GM10847 (cell line): Measurements from ENCODE around the gene CHAF1B.

ENCODE experiments used
- POLR2A ChIP-seq: IDR thresholded peaks from 2 replicates; pipeline ENCODE4 v1.6.1; 2011; ENCODE audit not compliant: insufficient read length; ENCODE audit errors: extremely low read depth

The CHAF1B gene

GRCh38 chr21:36419241-36419640 is 34.0 kb downstream of the CHAF1B start:
- no peak for TF ChIP-seq POLR2A

- no peak for TF ChIP-seq POLR2A
These were observed 34.8 kb downstream of the CHAF1B start for GRCh38 chr21:36419996-36420395.

GRCh38 chr21:36420571-36421339 is 35.6 kb downstream of the CHAF1B start:
- no peak for TF ChIP-seq POLR2A

- no peak for TF ChIP-seq POLR2A
These were observed 37.3 kb downstream of the CHAF1B start for GRCh38 chr21:36422279-36423098.

- no peak for TF ChIP-seq POLR2A
These were observed 38.7 kb downstream of the CHAF1B start for GRCh38 chr21:36423771-36424433.

- no peak for TF ChIP-seq POLR2A
These were observed 39.4 kb downstream of the CHAF1B start for GRCh38 chr21:36424592-36424991.

GRCh38 chr21:36425286-36425685 is 40.1 kb downstream of the CHAF1B start:
- no peak for TF ChIP-seq POLR2A

- TF ChIP-seq POLR2A = no peak
These were observed 42.3 kb downstream of the CHAF1B start for GRCh38 chr21:36427502-36427901.

- no peak for TF ChIP-seq POLR2A
These were observed 43.7 kb downstream of the CHAF1B start for GRCh38 chr21:36428761-36429432.

GRCh38 chr21:36429947-36430546 is 44.9 kb downstream of the CHAF1B start:
- no peak for TF ChIP-seq POLR2A

GRCh38 chr21:36430841-36431240 is 45.6 kb downstream of the CHAF1B start:
- no peak for TF ChIP-seq POLR2A

- TF ChIP-seq POLR2A = no peak
These were observed 46.1 kb downstream of the CHAF1B start for GRCh38 chr21:36431252-36431651.

- TF ChIP-seq POLR2A = no peak
These were observed 48.0 kb downstream of the CHAF1B start for GRCh38 chr21:36433059-36433709.

GRCh38 chr21:36434144-36434543 is 49.0 kb downstream of the CHAF1B start:
- TF ChIP-seq POLR2A = no peak
